Activated CD8-positive, alpha-beta T cell treated with anti-CD3 and anti-CD28 coated beads, Interleukin-2, amount 10 ng/mL, durations not matched to agents 7 days and 5 days (primary cell): ENCODE data around the gene TRPM3. TPM values are rescaled to one million over a fixed set of nuclear protein-coding genes. Genes with fewer than 3 reads are reported as not detected.

ENCODE experiments used
- ATAC-seq: fragments of 150-1000 bp; cut with Tn5 transposase; one replicate; pipeline ENCODE4 v1.10.0; 2021; ENCODE audit warnings: moderate library complexity
- CTCF ChIA-PET: fragments of 350-600 bp; sonication (Branson Sonifier 250); formaldehyde crosslinking; loops from one replicate; lab custom pipeline; 2021; ENCODE audit warnings: antibody characterized with exemption; lab: Charles Lee
- POLR2A ChIA-PET: fragments of 350-600 bp; sonication (Branson Sonifier 250); formaldehyde crosslinking; loops from one replicate; lab custom pipeline; 2021; ENCODE audit warnings: antibody characterized with exemption; lab: Charles Lee
- DNase-seq: peaks from one replicate; pipeline ENCODE4 v3.0.0-alpha.2; 2020
- H3K27ac Mint-ChIP-seq: one replicate; pipeline ENCODE4 v1.8.0; 2021; ENCODE audit warnings: mild to moderate bottlenecking, mixed read lengths
- H3K27me3 Mint-ChIP-seq: one replicate; pipeline ENCODE4 v1.8.0; 2021; ENCODE audit warnings: low read depth, mixed read lengths
- H3K36me3 Mint-ChIP-seq: one replicate; pipeline ENCODE4 v1.8.0; 2021; ENCODE audit warnings: low read depth, mixed read lengths
- H3K4me1 Mint-ChIP-seq: one replicate; pipeline ENCODE4 v1.8.0; 2021; ENCODE audit warnings: low read depth, mixed read lengths
- H3K4me3 Mint-ChIP-seq: one replicate; pipeline ENCODE4 v1.8.0; 2021; ENCODE audit warnings: mild to moderate bottlenecking, mixed read lengths
- H3K9me3 Mint-ChIP-seq: one replicate; pipeline ENCODE4 v1.8.0; 2022; ENCODE audit warnings: mixed read lengths; ENCODE audit not compliant: insufficient read depth
- total RNA-seq, 2 experiments: library from RNA; stranded (reverse); gene quantifications; one replicate each; pipeline ENCODE4 v1.2.3, GENCODE V29; 2021

The TRPM3 gene
- total RNA-seq, 2 experiments from 2014 or later, result not detected

DNA sequence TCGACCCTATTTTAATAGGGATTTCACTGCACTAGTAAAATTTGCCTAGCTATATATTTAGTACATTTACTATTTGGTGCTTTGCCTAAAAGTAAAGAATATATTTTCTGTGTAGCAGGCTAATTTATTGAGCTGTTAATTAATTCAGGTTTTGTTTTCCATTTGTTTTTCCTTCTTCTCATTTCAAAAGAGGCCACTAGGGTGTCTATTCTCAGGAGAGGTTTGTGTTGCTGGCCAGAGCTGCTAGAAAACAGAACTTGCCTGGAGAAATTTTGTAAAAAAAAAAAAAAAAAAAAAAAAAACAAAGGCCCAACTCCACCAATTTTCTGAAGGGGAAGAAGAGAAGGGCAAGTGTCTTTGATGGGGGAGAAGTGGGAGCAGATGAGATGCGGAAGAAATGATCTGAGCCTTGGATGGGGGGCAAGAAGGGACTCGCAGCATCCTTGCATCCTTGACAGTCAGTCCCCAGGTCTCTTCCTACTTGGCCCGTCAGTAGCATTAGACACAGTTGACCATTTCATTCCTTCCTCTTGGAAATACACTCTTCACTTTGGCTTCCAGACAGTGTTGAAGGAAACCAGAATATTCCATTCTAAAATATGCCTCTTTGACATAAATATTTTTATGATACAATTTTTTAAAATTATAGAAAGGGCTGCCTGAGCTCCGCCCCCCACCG lies 318.5 kb downstream of the TRPM3 start:
- no peaks in the 10 kb centered on the region for H3K36me3 Mint-ChIP-seq
- DNase-seq (no peak), ATAC-seq (no peak)
- H3K4me3 Mint-ChIP-seq, result no peak overlapping the region
- ChIA-PET CTCF (no interaction called here), POLR2A (no interaction called here)
- H3K27me3 Mint-ChIP-seq, result no peaks in the 10 kb centered on the region
- H3K9me3 Mint-ChIP-seq, result no peaks in the 10 kb centered on the region
- H3K4me1 Mint-ChIP-seq, result no peaks in the 10 kb centered on the region
- no peak overlapping the region for H3K27ac Mint-ChIP-seq

- DNase-seq (no peak), ATAC-seq (no peak)
- POLR2A ChIA-PET, result no interaction called here
- Mint-ChIP-seq H3K4me3 (no peak overlapping the region), H3K9me3 (no peaks in the 10 kb centered on the region), H3K36me3 (no peaks in the 10 kb centered on the region), H3K4me1 (no peaks in the 10 kb centered on the region), H3K27me3 (no peaks in the 10 kb centered on the region), H3K27ac (no peak overlapping the region)
- CTCF ChIA-PET, result no interaction called here
Observed at GRCh38 chr9:70802206-70802605, 319.2 kb downstream of the TRPM3 start.

GRCh38 chr9:70801181-70801829 lies 320.1 kb downstream of the TRPM3 start:
- ChIA-PET POLR2A (interaction anchor here (0.5 kb wide), 1 partner anchor 60 kb away, joined by 3 read pairs; no protein-coding TSS in a partner anchor), CTCF (no interaction called here)
- H3K4me3 Mint-ChIP-seq, result no peak overlapping the region
- no peaks in the 10 kb centered on the region for H3K9me3 Mint-ChIP-seq
- DNase-seq (no peak), ATAC-seq (no peak)
- no peak overlapping the region for H3K27ac Mint-ChIP-seq
- no peaks in the 10 kb centered on the region for H3K4me1 Mint-ChIP-seq
- no peaks in the 10 kb centered on the region for H3K36me3 Mint-ChIP-seq
- H3K27me3 Mint-ChIP-seq, result no peaks in the 10 kb centered on the region

- no peaks in the 10 kb centered on the region for H3K4me1 Mint-ChIP-seq
- CTCF ChIA-PET, result no interaction called here
- POLR2A ChIA-PET, result interaction anchor here (0.6 kb wide), 1 partner anchor 541 kb away, joined by 3 read pairs; no protein-coding TSS in a partner anchor
- no peaks in the 10 kb centered on the region for H3K36me3 Mint-ChIP-seq
- DNase-seq (no peak), ATAC-seq (no peak)
- H3K4me3 Mint-ChIP-seq, result no peak overlapping the region
- H3K9me3 Mint-ChIP-seq, result no peaks in the 10 kb centered on the region
- H3K27me3 Mint-ChIP-seq, result no peaks in the 10 kb centered on the region
- no peak overlapping the region for H3K27ac Mint-ChIP-seq
Observed at GRCh38 chr9:70798018-70798417, 323.4 kb downstream of the TRPM3 start.

DNA sequence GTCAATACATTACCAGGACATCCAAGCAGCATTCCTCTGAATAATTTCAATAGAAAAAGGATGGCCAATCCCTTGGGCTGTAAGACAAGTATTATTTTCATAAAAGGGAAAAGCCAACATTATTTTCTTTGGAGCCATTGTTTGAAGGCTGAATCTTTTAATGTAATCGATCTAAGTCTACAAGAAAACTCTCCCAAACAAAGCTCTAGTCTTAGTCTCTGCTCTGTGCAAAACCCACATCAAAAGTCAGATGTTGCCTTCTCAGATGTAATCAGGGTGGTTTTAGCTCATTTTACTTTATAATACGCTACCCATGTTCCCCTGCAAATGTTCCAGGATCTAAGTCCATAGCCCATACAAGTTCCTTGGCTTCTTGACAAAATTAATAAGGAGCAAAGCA lies 325.6 kb downstream of the TRPM3 start:
- Mint-ChIP-seq H3K36me3 (no peaks in the 10 kb centered on the region), H3K27me3 (no peaks in the 10 kb centered on the region), H3K4me3 (no peak overlapping the region), H3K9me3 (no peaks in the 10 kb centered on the region), H3K4me1 (no peaks in the 10 kb centered on the region), H3K27ac (no peak overlapping the region)
- ATAC-seq (no peak), DNase-seq (no peak)
- POLR2A ChIA-PET, result no interaction called here
- CTCF ChIA-PET, result no interaction called here

DNA sequence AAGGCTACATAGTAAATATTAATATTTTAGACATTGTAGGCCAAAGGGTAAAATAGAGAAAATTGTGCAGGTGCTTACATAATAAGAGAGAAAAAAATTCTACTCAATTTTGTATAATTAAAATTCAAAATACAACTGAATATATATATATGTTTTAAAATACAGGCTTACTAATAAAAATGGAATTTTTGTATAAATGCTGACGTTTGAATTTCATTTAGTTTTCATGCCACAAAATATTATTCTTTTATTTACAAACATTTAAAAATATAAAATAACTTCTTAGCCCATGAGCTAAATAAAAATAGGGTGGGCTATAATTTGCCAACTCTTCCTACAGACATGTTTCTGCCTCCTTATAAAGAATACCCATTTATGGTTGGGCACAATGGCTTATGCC lies 328.6 kb downstream of the TRPM3 start:
- Mint-ChIP-seq H3K27ac (no peak overlapping the region), H3K27me3 (no peaks in the 10 kb centered on the region), H3K4me3 (no peak overlapping the region), H3K36me3 (no peaks in the 10 kb centered on the region), H3K4me1 (no peaks in the 10 kb centered on the region), H3K9me3 (no peaks in the 10 kb centered on the region)
- ChIA-PET POLR2A (no interaction called here), CTCF (no interaction called here)
- DNase-seq, result no peak
- ATAC-seq, result no peak

- DNase-seq, result no peak
- Mint-ChIP-seq H3K27me3 (no peaks in the 10 kb centered on the region), H3K4me1 (no peaks in the 10 kb centered on the region), H3K27ac (no peak overlapping the region), H3K36me3 (no peaks in the 10 kb centered on the region), H3K9me3 (no peaks in the 10 kb centered on the region), H3K4me3 (no peak overlapping the region)
- POLR2A ChIA-PET, result no interaction called here
- no peak for ATAC-seq
- CTCF ChIA-PET, result no interaction called here
Observed at GRCh38 chr9:70791936-70792335, 329.5 kb downstream of the TRPM3 start.

DNA sequence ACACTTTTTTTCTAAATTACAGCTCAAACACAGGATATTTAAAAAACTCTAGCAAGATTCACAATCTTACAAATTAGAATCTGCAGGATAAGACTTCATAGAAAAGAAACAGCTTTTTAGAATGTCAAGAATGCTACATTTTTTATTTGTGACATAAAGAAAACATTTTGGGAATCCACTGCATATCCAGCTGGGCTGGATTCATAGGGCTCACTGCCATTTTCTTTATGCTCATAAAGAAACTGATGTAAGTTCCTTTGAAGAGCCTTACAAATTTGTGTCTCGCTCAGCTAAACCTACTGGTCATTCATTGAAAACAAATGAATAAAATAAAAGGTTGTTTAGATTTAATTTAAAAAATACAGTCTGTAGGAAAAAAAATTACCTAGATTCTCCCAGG lies 332.3 kb downstream of the TRPM3 start:
- H3K4me1 Mint-ChIP-seq, result no peaks in the 10 kb centered on the region
- POLR2A ChIA-PET, result no interaction called here
- no peak overlapping the region for H3K4me3 Mint-ChIP-seq
- DNase-seq (no peak), ATAC-seq (no peak)
- no peaks in the 10 kb centered on the region for H3K9me3 Mint-ChIP-seq
- CTCF ChIA-PET, result no interaction called here
- H3K36me3 Mint-ChIP-seq, result no peaks in the 10 kb centered on the region
- H3K27me3 Mint-ChIP-seq, result no peaks in the 10 kb centered on the region
- H3K27ac Mint-ChIP-seq, result no peak overlapping the region

- ChIA-PET CTCF (interaction anchor here (0.9 kb wide), 1 partner anchor 182 kb away, joined by 3 read pairs; no protein-coding TSS in a partner anchor), POLR2A (no interaction called here)
- no peaks in the 10 kb centered on the region for H3K9me3 Mint-ChIP-seq
- ATAC-seq (no peak), DNase-seq (no peak)
- no peak overlapping the region for H3K4me3 Mint-ChIP-seq
- no peaks in the 10 kb centered on the region for H3K27me3 Mint-ChIP-seq
- no peaks in the 10 kb centered on the region for H3K4me1 Mint-ChIP-seq
- no peak overlapping the region for H3K27ac Mint-ChIP-seq
- no peaks in the 10 kb centered on the region for H3K36me3 Mint-ChIP-seq
Observed at GRCh38 chr9:70784456-70784855, 337.0 kb downstream of the TRPM3 start.

- Mint-ChIP-seq H3K36me3 (no peaks in the 10 kb centered on the region), H3K4me3 (no peak overlapping the region), H3K4me1 (no peaks in the 10 kb centered on the region), H3K27me3 (no peaks in the 10 kb centered on the region), H3K27ac (no peak overlapping the region), H3K9me3 (no peaks in the 10 kb centered on the region)
- POLR2A ChIA-PET, result no interaction called here
- ATAC-seq (no peak), DNase-seq (no peak)
- CTCF ChIA-PET, result no interaction called here
Observed at GRCh38 chr9:70778568-70778967, 342.9 kb downstream of the TRPM3 start.

DNA sequence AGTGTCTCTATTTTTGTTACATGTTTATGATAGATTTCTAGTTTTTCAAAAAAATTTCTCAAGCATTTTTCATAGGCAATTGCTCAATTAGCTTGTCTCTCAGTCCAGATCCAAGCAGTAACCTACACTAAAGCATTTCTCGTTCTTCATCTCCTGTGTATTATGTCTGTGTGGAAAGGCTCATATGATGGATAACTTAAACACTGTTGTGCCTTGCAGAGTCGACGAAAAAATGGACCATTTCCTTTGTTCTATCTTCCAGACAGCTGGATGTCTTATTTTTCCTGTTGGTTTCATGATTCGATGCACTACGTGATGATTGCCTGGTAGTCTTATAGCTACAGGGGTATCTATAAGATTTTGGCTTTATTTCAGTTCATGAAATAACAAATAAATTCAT lies 347.8 kb downstream of the TRPM3 start:
- POLR2A ChIA-PET, result no interaction called here
- H3K27ac Mint-ChIP-seq, result no peak overlapping the region

DNA sequence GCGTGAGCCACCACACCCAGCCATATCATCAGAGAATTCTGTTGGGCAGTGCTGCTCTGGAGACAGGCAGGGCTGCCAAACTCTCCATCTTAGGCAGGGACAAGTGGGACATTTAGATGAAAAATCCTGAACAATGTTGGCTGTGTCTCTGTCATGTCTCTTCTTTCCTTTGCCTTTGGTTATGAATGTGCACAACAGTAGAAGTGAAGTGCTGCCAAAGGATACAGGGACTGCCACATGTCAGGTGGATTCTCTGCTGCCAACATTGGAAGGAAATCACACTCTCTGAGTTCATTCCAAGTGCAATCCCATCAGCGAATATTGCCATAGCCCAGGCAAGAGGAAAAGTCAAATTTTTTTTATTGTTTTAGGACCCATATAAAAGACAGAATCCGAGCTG lies 348.8 kb downstream of the TRPM3 start:
- H3K4me3 Mint-ChIP-seq, result no peak overlapping the region
- no peaks in the 10 kb centered on the region for H3K9me3 Mint-ChIP-seq
- POLR2A ChIA-PET, result no interaction called here
- DNase-seq (no peak), ATAC-seq (no peak)
- CTCF ChIA-PET, result no interaction called here
- H3K36me3 Mint-ChIP-seq, result no peaks in the 10 kb centered on the region
- H3K27ac Mint-ChIP-seq, result no peak overlapping the region
- no peaks in the 10 kb centered on the region for H3K4me1 Mint-ChIP-seq
- H3K27me3 Mint-ChIP-seq, result no peaks in the 10 kb centered on the region

More for the DNA sequence above, 347.8 kb downstream of the TRPM3 start:
- no peak for ATAC-seq
- no peak overlapping the region for H3K4me3 Mint-ChIP-seq
- no peaks in the 10 kb centered on the region for H3K27me3 Mint-ChIP-seq
- H3K36me3 Mint-ChIP-seq, result no peaks in the 10 kb centered on the region
- CTCF ChIA-PET, result no interaction called here
- no peaks in the 10 kb centered on the region for H3K4me1 Mint-ChIP-seq
- no peaks in the 10 kb centered on the region for H3K9me3 Mint-ChIP-seq
- DNase-seq, result no peak
